Activated CD4-positive, alpha-beta T cell treated with anti-CD3 and anti-CD28 coated beads, Interleukin-2, amount 50 U/mL, for 48 hours (primary cell): ENCODE results near the gene PRSS35.
"Not testable (repeated sequence)": the region's sequence is repeated elsewhere in the genome, so short reads cannot be mapped to it uniquely, and the experiment has no call there.

Experiments used
- DNase-seq, 2 experiments: peaks; one replicate each; pipeline ENCODE4 v3.0.0-alpha.2; 2020

The PRSS35 gene, protein sequence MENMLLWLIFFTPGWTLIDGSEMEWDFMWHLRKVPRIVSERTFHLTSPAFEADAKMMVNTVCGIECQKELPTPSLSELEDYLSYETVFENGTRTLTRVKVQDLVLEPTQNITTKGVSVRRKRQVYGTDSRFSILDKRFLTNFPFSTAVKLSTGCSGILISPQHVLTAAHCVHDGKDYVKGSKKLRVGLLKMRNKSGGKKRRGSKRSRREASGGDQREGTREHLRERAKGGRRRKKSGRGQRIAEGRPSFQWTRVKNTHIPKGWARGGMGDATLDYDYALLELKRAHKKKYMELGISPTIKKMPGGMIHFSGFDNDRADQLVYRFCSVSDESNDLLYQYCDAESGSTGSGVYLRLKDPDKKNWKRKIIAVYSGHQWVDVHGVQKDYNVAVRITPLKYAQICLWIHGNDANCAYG

DNA sequence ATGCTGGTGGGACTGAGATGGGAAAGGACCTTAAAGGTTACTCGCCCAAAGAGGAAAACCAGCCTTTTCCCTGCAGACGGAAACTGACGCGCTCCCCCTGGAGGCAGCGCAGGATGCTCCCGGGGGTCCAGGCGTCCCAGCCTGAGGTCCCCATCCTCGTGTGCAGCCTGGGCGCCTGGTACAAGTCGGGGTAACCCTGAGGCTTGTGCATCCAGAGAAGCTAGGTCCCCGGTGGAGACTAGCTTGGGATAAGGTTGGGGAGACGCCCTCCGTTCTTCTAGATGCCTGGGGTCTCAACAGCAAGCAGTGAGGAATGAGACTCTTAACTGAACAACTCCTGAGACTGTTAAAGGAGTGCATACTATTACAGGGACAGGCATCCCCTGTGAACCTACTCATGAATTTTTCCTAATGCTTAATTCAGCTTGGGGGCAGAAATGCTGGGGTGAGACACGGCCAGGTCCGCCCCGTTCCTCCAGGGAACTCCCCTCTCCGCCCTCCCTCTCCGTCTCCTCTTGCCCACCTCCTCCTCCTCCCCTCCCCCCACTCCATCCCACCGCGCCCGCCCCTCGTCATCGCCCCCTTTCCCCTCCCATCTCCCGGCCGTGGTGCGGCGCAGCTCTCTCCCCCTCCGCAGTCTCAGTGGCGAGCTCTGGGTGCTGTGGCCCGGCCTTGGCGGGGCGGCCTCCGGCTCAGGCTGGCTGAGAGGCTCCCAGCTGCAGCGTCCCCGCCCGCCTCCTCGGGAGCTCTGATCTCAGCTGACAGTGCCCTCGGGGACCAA, at the start of gene PRSS35:
Gene PRSS35 (plus strand): TSS at position 634 of the 781 bp plus-strand sequence. CDS start 10,908 bp downstream, outside the sequence.
- peak; percentile 11 to 21 for DNase-seq

DNA sequence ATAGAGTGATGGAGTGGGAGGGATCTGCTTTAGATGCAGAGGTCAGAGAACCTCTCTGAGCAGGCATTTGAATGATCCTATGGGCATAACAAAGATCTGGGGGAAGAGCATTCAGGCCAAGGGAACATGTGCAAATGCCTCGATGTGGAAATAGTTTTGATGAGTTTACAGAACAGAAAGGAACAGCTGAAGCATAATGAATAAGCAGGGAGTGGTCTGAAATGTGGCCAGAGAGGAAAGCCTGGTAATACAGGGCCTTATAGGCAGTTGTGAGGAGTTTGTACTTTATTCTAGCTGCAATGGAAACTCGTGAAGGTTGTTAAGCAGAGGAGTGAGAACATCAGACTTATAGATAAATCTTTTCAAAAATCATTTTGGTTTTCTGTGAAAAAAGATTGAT, 48.4 kb upstream of the PRSS35 start:
- no peak for DNase-seq

DNA sequence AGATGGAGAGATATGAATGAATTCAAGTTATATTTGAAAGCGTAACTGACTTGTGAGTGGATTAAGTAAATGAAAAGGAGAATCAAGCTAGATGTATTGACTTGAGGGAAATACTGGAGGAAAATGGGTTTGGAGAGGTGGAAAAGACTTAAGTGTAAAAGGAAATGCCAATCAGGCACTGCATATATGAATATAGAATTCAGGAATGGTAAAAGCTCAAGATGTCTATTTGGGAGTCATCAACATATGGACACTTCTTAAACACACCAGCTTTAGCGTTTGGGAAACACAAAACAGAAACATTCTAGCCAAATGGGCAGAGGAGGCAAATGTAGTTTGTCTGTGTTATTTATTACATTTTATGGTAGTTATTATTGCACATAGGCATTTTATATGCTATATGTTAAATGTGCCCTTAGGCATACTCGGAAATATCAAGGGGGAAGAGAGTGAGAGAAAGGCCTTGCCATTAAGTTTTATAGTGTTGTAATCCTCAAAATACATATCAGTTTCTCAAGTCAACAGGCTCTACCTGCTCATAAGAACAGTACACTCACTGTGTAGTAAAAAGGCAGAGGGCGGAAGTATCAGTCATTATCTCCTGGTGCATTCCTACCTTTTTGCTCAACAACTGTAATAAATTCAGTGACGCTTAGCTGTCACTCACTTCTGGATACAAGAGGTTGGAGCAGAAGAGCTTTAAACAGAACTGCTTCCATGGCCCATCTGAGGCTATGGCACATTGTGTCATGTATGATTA, 47.8 kb upstream of the PRSS35 start:
- no peak for DNase-seq

DNA sequence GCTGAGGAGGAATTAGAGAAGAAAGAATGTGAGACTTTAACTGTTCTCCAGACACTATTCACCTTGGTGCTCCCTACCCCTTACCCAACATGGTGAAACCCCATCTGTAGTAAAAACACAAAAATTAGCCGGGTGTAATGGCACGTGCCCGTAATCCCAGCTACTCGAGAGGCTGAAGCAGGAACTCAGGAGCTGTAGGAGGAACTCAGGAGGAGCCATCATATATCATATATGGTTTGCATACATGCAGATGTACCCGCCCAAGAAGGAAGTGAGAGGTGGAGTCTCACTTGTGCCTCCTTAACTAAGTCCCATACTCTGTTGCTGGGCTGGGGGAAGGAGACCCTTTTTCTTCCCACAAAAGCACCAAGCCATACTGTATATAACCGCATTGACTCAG, 46.0 kb upstream of the PRSS35 start:
- no peak for DNase-seq

DNA sequence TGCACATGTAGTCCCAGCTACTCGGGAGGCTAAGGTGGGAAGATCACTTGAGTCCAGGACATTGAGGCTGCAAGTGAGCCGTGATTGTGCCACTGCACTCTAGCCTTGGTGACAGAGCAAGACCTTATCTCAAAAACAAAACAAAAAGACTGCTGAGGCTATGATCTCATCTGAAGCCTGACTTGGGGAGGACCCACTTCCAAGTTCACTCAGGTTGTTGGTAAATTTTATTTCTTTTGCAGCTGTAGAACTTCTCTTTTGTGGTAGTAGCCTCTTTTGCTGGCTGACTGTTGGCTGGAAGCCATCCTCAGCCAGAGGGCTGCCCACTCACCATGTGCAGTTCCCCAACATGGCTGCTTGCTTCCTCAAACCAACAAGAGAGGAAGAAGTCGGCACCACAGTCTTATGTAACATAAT, 44.7 kb upstream of the PRSS35 start:
- DNase-seq = no peak

DNA sequence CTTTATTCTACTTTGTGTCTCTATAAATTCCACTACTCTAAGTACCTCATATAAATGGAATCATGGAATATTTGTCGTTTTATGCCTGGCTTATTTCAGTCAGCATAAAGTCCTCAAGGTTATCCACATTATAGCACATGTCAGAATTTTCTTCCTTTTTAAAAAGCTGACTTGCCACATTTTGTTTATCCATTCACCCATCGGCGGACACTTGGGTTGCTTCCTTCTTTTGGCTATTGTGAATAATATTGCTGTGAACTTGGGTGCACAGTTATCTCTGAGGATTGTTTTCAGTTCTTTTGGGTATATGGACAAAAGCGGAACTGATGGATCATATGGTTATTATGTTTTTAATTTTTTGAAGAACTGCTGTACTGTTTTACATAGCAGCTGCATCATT, 42.3 kb upstream of the PRSS35 start:
- DNase-seq = no peak

DNA sequence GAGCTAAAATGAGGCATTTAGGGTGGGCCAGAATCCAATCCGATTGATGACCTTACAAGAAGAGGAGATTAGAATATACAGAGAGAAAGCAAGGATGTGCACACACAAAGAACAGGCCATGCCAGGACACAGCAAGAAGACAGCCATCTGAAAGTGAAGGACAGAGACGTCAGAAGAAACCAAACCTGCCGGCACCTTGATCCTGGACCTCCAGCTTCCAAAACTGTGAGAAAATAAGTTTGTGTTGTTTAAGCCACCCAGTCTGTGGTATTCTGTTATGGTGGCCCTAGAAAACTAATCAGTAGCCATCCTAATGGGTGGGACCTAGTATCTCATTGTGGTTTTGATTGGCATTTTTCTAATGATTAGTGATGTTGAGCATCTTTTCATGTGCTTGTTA, 41.7 kb upstream of the PRSS35 start:
- DNase-seq = no peak

DNA sequence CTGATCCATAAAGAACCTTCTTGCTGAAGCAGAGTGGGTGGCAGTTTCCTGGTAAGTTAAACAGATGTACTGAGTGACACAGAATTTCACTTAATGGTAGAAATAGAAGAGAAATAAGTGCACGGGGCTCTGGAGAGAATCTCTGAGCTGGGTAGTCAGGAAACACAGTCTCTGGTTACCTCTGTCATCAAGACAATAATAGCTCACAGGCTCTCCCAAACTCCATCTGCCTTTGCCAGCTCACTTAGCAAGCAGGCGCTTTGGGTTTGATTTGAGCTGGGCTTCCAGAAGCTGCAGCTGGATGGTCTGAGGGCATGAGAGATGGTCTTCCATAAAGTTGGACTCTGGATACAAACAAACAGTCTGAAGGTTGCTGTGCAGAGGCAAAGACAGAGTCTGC, 39.6 kb upstream of the PRSS35 start:
- DNase-seq = no peak

DNA sequence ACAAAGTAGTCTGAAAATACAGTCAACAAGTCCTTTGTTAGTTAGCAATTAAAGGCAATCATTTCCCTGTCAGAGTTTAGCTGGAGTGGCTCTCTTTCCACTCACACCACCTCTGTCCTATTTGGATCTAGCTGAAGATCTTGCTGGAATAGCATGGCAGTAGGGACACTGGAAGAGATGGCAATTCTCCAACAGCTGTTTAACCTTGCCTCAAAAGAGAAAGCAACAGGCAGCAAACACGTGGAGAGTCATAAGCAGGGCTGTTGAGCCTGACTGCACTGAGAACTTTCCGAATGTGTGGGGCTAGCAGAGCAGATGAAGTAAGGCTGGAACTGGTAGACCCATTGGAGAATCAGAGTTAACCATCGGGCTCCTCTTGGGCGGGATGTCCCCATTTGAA, 38.0 kb upstream of the PRSS35 start:
- no peak for DNase-seq

DNA sequence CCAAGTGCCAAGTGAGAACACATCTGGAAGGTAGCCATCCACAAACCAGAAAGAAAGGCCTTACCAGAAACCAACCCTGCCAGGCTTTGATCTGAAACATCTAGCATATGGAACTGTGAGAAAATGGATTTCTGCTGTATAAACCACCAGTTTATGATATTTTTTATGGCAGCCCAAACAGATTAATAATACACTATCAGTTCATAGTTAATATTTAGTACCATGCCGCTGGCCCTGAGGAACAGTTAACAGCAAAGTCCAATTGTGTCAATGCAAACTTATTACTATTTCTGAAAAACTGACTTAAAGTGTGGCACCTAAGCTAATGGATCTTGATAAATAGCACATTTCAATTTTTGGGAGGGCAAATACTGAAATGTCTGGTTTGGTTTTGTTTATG, 35.4 kb upstream of the PRSS35 start:
- no peak for DNase-seq

DNA sequence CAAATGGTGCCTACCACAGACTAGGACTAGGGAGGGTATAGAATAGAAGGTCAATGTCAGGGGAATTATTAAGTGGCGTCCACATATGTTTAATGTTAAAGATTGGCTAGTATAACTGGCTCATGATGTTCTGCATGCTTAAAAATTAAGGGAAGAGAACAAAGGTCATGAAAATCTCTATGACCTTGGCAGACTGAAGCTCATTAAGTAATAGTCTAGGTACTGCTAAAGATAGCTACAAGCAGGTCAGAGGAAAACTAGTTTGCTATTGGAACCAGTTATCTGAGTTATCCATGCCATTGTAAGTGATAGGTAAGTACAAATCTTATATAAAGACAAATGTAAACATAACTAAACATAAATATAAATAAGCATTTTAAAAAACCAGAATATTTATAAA, 32.9 kb upstream of the PRSS35 start:
- DNase-seq = no peak

DNA sequence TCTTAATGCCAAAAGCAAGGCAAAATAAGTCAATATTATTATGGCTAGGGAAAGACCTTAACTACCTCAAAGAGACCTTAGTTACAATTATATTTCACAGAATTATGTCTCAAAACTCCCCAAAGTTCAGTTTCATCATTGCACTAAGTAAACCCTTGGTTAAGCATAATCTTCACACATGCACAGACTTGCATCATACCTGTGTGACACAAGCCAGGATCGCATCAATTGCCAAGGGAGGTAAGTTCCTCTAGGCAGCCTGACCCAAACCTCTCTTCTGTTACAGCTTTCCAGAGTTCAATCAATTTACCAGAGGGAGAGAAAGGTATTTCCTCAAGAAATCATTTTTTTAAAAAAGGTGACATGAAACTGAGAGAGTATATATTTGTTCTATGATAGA, 31.9 kb upstream of the PRSS35 start:
- no peak for DNase-seq

DNA sequence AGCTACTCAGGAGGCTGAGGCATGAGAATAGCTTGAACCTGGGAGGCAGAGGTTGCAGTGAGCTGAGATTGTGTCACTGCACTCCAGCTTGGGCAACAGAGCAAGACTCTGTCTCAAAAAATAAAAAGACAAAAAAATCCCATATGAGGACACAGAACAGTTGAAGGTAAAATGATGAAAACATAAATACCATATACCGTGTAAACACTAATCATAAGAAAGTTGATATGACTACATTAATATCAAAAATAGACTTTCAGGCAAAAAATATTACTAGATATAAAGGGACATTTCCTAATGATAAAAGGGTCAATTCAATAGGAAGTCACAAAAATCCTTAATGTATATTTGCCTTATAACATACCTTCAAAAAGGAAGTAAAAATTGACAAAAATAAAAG, 30.4 kb upstream of the PRSS35 start:
- not testable (repeated sequence) for DNase-seq

DNA sequence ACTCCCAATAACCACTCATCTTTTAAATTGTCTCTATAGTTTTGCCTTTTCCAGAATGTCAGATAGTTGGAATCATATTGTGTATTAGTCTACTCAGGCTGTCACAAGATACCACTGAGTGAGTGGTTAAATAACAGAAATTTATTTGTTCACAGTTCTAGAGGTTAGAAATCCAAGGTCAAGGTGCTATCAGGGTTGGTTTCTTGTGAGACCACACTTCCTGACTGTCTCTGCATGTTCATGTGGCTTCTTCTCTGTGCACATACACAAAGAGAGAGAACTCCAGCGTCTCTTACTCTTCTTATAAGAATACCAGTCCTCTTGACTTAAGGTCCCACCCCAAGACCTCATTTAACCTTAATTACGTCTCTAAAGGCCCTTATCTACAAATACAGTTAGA, 23.9 kb upstream of the PRSS35 start:
- DNase-seq = no peak

DNA sequence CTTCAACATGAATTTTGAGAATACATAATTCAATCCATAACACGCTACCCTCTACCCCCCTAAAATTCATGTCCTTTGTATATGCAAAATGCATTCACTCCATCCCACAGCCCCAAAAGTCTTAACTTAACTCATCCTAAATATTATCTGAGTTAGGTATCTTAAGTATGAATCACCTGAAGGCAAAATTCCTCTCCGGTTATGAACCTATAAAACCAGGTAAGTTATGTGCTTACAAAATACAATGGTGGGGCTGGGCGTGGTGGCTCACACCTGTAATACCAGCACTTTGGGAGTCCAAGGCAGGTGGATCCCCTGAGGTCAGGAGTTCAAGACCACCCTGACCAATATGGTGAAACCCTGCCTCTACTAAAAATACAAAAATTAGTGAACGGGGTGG, 23.5 kb upstream of the PRSS35 start:
- no peak for DNase-seq

DNA sequence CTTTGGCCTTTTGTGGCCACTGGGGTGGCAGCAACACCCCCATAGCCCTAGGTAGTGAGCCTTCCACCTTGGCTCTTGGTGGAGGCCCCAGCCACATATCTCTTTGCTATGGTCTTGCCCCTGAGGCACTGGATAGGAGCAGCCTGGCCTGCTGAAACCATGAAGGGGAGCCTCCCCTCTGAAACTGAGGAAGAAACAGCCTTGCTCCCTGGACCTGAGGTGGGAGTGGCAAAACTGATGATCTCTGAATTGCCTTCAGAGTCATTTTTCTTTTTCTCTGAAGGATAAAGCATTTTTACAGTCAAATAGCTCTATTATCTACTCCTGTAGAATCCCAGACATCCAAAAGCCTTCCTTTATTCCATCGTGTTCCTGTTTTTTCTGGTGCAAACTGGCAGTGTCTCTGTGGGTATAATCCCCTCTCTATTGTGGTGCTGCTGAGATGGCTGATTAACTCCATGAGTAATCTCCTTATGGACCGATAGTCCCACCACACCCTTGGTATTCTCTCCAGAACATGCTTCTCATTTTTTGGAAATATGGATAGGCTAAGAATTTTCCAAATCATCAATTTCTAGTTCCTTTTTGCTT, 22.0 kb upstream of the PRSS35 start:
- DNase-seq = no peak

DNA sequence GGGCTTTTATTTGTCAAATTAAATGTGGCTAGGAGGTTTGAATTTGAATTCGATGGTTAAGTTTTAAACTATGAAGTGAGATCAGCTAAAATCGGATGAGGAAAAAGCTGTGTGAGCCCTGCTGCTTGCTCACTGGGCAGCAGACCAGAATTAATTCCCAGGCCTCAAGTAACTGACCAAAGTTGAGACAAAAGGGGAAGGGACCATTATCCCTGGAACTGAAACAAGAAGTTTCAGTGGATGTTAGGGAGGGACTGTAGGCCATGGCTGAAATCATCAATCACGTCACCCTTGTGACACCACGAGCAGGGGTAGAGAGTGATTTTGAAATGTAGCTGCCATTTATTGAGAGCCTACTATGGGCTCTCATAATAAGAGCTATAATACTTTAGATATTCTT, 7.0 kb upstream of the PRSS35 start:
- DNase-seq = no peak

DNA sequence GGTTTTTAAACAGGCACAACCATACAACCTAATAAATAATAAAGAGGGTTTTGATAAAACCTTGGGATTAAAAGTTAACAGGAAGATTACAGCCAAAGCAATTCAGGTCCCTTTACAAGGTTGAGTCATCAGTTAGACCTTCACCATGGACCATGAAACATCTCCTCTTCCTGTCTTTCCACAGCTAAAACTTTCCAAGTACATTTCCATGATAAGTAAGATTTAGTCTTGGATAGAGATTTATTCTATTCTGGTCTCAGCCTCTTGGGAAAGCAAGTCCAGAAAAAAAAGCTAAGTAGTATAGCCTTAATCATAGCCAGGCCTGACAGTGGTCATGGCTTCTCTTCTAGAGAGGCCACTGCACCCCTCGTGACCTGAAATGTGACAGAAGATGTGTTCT, 2.9 kb upstream of the PRSS35 start:
- no peak for DNase-seq

DNA sequence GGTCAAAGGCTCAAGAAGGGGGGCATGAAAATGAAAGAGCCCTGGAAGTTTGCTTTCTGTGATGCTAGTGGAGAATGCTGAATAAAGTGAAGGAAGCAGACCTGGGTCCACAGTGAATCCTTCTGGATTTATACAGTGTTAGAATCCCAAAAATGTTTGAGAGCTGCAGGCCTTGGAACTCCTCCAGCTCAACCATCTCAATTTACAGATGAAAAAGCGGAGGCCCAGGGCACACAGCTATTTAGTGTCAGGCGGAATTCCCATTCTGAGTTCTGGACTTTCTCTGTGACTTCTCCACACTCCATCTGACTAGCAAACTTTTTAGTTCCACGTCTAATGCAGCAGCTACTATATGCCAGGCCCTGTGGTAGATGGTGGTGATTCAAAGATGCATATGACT, 1.5 kb upstream of the PRSS35 start:
- DNase-seq = no peak

DNA sequence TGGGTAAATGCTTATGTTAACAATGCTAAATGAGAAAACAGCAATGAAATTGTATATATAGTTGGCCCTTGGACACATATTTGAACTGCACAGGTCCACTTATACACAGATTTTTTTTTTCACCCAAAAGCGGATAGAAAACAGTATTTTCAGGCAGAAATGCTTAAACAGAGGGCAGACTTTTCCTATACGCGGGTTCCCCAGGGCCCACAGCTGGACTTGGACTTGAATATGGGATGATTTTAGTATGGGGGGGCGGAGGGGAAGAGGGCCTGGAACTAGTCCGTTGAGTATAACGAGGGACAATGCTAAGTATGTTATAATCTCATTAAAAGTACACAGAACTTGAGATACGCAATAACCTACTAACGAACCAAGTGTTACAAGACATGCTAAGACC, 1.1 kb upstream of the PRSS35 start:
- no peak for DNase-seq

DNA sequence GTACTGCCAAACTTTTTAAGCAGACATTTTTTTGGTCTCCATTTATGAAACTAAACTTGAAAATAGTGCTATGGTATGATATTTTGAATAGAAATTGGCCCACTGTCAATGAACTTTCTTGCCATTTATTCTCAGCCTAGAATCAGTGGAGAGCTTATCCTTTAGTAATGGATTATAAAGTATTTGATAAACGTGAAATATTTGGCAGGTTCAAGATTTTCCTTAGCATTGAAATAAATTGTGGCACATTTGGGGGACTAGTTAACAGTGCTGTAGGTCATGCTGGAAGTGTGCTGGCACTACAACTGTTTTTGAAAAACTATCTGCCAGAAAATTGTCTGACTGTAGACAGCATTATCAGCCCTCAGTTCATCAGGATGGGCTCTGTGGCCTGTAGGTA, 2.1 kb downstream of the PRSS35 start:
- DNase-seq = no peak

DNA sequence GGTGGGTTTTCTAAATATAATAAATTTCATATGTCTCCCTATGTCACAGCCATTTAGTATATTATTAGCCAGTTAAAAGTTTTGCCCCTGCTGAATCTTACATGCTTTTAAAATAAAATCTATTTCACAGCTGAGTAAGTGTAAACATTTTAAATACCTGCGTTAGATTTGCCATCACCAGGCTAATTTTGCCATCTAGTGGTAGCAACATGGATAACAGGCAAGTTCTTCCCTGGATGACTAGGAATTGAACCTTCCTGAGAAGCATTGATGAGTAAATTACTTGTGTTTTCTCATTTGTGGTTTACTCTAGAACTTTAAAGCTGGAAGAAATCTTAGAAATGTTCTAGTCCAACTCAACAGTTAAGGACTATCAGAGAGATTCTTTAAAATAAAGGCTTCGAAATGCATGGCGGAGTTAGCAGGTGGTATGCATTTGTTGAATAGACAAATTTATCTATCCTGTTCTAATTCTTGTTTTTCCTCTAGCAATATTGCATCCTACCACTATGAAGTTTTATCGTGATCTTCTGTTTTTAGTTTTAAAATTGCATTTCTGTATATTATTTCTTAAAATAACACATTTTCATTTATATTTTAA, 2.6 kb downstream of the PRSS35 start:
- DNase-seq = no peak

DNA sequence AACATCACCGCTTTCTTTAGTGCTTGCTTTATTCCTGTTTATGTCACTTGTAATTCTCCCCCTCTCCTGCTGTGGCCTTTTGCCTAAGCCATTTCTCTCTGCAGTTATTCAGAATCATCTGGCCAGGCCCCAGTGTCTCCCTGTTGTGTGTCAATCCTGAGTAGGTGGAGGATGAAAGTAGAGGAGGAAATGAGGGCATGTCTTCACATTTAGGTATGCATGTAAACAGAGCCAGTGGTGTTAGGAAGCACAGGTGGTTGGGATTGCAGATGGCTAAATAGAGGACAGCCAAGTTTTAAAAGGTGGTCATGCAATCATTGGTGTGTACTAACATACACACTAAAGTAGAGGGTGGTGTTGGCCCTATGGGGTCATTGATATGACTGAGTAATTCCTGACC, 5.2 kb downstream of the PRSS35 start:
- no peak for DNase-seq
